ENCODE measurements around the gene SLC39A3. TPM values are rescaled to one million over a fixed set of nuclear protein-coding genes. Genes with fewer than 3 reads are reported as not detected.

The SLC39A3 gene
- total RNA-seq, 1 experiment from 2014 or later = 26.9 TPM

DNA sequence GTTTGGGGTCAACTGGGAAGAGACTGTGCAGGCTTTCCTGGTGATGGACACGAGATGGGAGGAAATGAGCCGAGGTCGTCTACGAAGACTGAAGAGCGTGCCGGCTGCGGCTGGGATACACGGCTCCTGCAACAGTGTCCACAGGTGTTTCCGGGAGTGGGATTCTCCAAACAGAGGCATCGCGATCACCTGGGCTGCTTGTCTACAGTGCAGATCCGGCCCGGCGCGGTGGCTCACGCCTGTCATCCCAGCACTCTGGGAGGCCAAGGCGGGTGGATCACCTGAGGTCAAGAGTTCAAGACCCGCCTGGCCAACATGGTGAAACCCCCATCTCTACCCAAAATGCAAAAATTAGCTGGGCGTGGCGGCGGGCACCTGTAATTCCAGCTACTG is 11.6 kb upstream of the SLC39A3 start:
- DNase-seq (ENCODE audit: extremely low read depth, low read depth) = no peak

GRCh38 chr19:2750808-2751437 is 11.1 kb upstream of the SLC39A3 start:
- DNase-seq (ENCODE audit: extremely low read depth, low read depth) = no peak

DNA sequence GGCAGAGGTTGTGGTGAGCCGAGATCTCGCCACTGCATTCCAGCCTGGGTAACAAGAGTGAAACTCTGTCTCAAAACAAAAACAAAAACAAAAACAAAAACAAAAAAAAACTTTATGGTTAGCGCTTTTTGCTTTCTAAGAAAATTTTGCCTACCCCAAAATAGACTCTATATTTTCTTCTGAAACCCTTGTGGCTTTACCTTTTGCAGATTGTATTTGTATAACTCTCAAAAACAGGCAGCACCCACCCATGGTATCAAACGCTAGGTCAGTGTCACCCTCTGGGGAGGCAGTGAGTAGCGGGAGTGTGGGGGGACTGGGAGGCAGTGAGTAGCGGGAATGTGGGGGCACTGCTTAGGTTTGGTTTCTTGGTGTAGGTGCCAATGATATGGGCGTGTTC is 7.5 kb upstream of the SLC39A3 start:
- no peak for DNase-seq (ENCODE audit: extremely low read depth, low read depth)

- no peak for DNase-seq (ENCODE audit: extremely low read depth, low read depth)
These were observed 4.3 kb upstream of the SLC39A3 start for GRCh38 chr19:2744113-2744512.

GRCh38 chr19:2743099-2743498 is 3.3 kb upstream of the SLC39A3 start:
- no peak for DNase-seq (ENCODE audit: extremely low read depth, low read depth)

- DNase-seq (ENCODE audit: extremely low read depth, low read depth) = no peak
These were observed 468 bp upstream of the SLC39A3 start for GRCh38 chr19:2740314-2740656.

- no peak for DNase-seq (ENCODE audit: extremely low read depth, low read depth)
These were observed 3.1 kb downstream of the SLC39A3 start for GRCh38 chr19:2736550-2737190.

DNA sequence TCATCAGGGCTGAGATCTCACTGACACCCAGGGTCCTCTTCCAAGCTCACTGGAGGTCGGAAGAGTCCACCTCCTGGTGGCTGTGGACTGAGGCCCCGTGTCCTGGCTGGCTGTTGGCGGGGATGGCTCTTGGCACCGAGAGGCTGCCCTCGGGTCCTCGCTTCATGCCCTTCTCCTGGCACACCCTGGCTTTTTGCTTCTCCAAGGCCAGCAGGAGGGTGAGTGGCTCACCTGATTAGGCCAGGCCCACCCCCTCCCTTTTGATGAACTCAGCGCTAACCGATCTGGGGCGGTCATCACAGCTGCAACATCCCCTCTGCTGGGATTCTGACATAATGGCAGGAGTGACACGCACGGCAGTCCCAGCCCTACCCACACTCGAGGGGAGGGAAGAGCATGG is 4.4 kb downstream of the SLC39A3 start:
- DNase-seq (ENCODE audit: extremely low read depth, low read depth) = no peak

DNA sequence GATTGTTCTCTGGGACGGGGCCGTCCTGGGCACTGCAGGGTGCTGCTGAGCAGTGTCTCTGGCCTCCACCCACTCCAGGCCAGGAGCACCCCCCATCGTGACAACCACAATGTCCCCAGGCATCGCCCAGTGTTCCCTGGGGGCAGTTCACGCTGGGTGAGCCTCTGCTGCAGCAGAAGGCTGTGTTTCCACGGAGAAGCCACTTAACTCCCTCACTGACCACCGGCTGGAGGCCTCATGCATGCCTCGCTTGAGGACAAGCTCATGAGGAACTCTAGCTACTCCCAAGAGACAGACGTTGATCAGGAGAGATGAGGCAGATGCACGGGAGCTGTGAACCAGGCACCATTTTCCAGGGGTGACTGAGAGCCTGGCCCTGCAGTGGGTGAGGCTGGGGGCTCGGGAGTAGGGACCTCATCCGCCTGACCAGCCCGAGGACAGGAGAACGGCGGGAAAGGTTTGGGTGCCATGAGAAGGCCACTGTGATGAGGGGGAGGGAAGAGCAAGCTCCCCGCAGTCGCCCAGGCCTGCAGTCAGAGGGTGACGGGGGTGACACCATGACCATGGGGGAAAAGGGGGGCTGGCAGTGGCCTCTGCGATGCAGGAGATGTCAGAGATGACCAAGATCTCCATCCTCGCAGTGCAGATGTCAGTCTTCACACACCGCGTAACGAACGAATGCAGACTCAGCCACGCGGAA is 5.1 kb downstream of the SLC39A3 start:
- no peak for DNase-seq (ENCODE audit: extremely low read depth, low read depth)

- DNase-seq (ENCODE audit: extremely low read depth, low read depth) = no peak
These were observed 5.8 kb downstream of the SLC39A3 start for GRCh38 chr19:2733930-2734588.

GRCh38 chr19:2732883-2733282 is 6.9 kb downstream of the SLC39A3 start:
- DNase-seq (ENCODE audit: extremely low read depth, low read depth) = no peak

- DNase-seq (ENCODE audit: extremely low read depth, low read depth) = no peak
These were observed 7.6 kb downstream of the SLC39A3 start for GRCh38 chr19:2732157-2732725.

DNA sequence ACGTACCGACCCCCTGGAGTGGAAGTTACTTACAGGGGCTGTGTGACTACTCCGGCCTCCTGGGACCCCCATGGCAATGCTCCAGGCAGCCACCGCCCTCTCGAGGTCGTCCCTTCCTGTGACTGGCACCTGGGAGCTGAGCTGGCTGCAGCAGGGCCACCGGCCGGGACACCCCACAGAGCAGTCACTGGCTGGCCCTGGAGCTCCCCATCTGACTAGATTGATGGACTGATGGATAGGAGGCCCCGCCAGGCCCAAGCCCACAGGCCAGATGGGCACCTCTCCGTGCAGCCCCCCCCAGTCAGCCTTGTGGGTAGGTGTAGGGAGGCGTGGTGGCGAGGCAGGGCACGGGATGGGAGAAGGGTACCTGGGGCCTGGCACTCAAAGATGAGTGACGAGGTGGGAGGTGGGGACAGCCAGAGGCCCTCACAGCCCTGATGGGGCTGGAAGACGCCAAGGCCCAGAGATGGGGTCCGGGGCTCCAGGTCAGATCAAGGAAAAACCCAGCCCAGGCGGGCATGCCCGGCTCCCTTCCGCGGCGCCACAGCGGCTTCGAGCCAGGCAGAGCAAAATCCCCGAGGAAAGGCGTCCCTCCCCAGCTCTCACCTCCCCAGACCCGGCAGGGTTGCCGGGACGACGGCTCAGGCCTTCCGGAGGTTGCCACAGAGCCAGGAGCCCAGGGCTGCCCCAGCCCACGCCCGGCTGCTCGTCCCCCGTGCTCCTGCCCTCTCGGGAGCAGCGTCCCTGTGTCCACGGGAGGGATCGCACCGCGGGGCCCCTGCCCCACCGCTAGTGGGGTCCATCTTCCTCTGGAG is 8.4 kb downstream of the SLC39A3 start:
- no peak for DNase-seq (ENCODE audit: extremely low read depth, low read depth)

GRCh38 chr19:2729943-2730818 is 9.6 kb downstream of the SLC39A3 start:
- DNase-seq (ENCODE audit: extremely low read depth, low read depth) = no peak

DNA sequence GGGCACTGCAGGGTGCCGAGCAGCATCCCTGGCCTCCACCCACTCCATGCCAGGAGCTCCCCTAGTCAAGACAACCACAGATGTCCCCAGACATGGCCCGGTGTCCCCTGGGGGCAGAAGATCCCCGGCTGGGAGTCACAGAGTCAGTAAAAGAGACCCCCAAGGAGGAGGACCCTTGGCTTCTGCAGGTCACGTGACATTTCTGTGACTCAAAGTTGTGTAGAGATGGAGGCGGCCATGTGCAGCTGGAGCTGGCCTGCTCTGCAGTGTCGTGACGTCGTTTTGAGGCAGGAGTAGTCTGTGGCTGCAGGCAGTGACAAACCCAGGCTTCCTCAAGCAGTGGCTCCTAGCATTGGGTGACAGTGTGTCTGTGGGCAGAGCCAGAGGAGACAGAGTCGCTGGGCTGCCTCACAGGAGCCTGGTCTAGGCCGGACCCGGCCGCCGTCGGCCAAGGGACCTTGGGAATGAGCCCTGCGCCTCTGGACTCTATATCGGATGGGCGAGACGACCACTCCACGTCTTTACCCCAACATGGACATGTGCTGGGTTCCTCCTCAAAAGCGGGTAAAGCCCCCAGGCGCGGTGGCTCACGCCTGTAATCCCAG is 10.9 kb downstream of the SLC39A3 start:
- no peak for DNase-seq (ENCODE audit: extremely low read depth, low read depth)

GRCh38 chr19:2727640-2727944 is 12.2 kb downstream of the SLC39A3 start:
- DNase-seq (ENCODE audit: extremely low read depth, low read depth) = no peak

- no peak for DNase-seq (ENCODE audit: extremely low read depth, low read depth)
These were observed 12.7 kb downstream of the SLC39A3 start for GRCh38 chr19:2726904-2727639.

DNA sequence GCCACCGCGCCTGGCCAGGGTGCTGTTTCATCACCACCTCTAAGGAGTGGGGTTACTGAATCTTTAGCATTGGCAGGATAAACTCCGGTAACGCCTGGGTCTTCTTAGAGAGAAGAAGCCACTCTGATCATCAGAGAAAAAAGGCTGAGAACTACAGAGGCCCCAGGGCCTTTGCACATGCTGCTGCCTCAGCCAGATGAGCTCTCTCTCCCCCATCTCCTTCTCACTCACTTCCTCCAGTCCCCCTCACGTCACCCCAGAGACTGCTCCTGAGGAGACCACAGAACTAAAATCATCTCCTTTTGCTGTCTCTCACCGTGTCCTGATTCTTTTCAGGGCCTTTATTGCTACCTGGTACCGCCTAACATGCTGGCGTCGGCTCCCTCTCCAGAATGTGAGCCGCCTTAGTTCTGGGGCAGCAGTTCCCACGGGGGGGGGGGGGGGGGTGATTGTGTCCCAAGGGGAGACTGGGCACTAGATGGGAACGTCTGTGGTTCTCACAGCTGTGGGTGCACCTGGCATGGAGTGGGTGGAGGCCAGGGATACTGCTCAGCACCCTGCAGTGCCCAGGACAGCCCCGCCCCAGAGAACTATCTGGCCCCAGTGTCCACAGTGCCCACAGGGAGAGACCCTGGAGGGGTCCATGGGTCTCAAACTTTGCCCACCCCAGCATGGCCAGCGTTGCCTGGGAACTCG is 13.5 kb downstream of the SLC39A3 start:
- DNase-seq (ENCODE audit: extremely low read depth, low read depth) = no peak

All from NCI-H460 (cell line).